Mucosa of stomach (tissue), 1 donor: Measurements from ENCODE around the gene CWC22.
"Not testable (repeated sequence)": the region's sequence is repeated elsewhere in the genome, so short reads cannot be mapped to it uniquely, and the experiment has no call there.

Experiments
- H3K27me3 ChIP-seq: one replicate; pipeline ENCODE4 v1.7.0; 2013; ENCODE audit warnings: mild to moderate bottlenecking, low read length; ENCODE audit not compliant: control insufficient read depth, insufficient read depth
- H3K36me3 ChIP-seq: one replicate; pipeline ENCODE4 v1.7.0; 2013; ENCODE audit warnings: low read length; ENCODE audit not compliant: control insufficient read depth, insufficient read depth
- H3K4me1 ChIP-seq: one replicate; pipeline ENCODE4 v1.7.0; 2013; ENCODE audit warnings: mild to moderate bottlenecking, low read length; ENCODE audit not compliant: control insufficient read depth, insufficient read depth
- H3K4me3 ChIP-seq: one replicate; pipeline ENCODE4 v1.7.0; 2013; ENCODE audit warnings: low read length
- H3K9ac ChIP-seq: one replicate; pipeline ENCODE4 v1.7.0; 2013; ENCODE audit warnings: mild to moderate bottlenecking, low read length, moderate library complexity
- H3K9me3 ChIP-seq: one replicate; pipeline ENCODE4 v1.7.0; 2013; ENCODE audit warnings: mild to moderate bottlenecking, low read length, moderate library complexity; ENCODE audit not compliant: control insufficient read depth
- donor health status: Pancreatic carcinoma.

The CWC22 gene

GRCh38 chr2:179946346-179946745, 60.8 kb downstream of the CWC22 start:
- Histone ChIP-seq H3K36me3 (no peaks in the 10 kb centered on the region), H3K27me3 (no peaks in the 10 kb centered on the region)

GRCh38 chr2:179939259-179939658, 67.8 kb downstream of the CWC22 start:
- no peaks in the 10 kb centered on the region for H3K36me3 ChIP-seq
- no peaks in the 10 kb centered on the region for H3K4me1 ChIP-seq
- no peak overlapping the region for H3K9ac ChIP-seq
- H3K4me3 ChIP-seq = no peak overlapping the region
- H3K27me3 ChIP-seq = no peaks in the 10 kb centered on the region
- no peaks in the 10 kb centered on the region for H3K9me3 ChIP-seq

More at GRCh38 chr2:179946346-179946745, 60.8 kb downstream of the CWC22 start:
- Histone ChIP-seq H3K9me3 (no peaks in the 10 kb centered on the region), H3K4me3 (no peak overlapping the region), H3K4me1 (no peaks in the 10 kb centered on the region), H3K9ac (no peak overlapping the region)

GRCh38 chr2:179938026-179938425, 69.1 kb downstream of the CWC22 start:
- H3K9me3 ChIP-seq = no peaks in the 10 kb centered on the region
- no peaks in the 10 kb centered on the region for H3K36me3 ChIP-seq
- no peak overlapping the region for H3K9ac ChIP-seq
- H3K27me3 ChIP-seq = no peaks in the 10 kb centered on the region
- no peak overlapping the region for H3K4me3 ChIP-seq
- no peaks in the 10 kb centered on the region for H3K4me1 ChIP-seq

- Histone ChIP-seq H3K27me3 (no peaks in the 10 kb centered on the region), H3K9me3 (no peaks in the 10 kb centered on the region), H3K9ac (no peak overlapping the region), H3K4me3 (no peak overlapping the region), H3K36me3 (no peaks in the 10 kb centered on the region), H3K4me1 (no peaks in the 10 kb centered on the region)
These were observed 70.4 kb downstream of the CWC22 start for GRCh38 chr2:179936654-179937053.

- Histone ChIP-seq H3K9ac (no peak overlapping the region), H3K27me3 (no peaks in the 10 kb centered on the region), H3K4me3 (no peak overlapping the region), H3K4me1 (no peaks in the 10 kb centered on the region), H3K36me3 (no peaks in the 10 kb centered on the region), H3K9me3 (no peaks in the 10 kb centered on the region)
These were observed 71.0 kb downstream of the CWC22 start for GRCh38 chr2:179936141-179936540.

GRCh38 chr2:179932786-179933185, 74.3 kb downstream of the CWC22 start:
- no peaks in the 10 kb centered on the region for H3K4me1 ChIP-seq
- no peak overlapping the region for H3K4me3 ChIP-seq
- H3K36me3 ChIP-seq = no peaks in the 10 kb centered on the region
- H3K27me3 ChIP-seq = no peaks in the 10 kb centered on the region
- H3K9me3 ChIP-seq = no peaks in the 10 kb centered on the region
- no peak overlapping the region for H3K9ac ChIP-seq

GRCh38 chr2:179931502-179931901, 75.6 kb downstream of the CWC22 start:
- Histone ChIP-seq H3K27me3 (no peaks in the 10 kb centered on the region), H3K4me1 (no peaks in the 10 kb centered on the region), H3K36me3 (no peaks in the 10 kb centered on the region), H3K9ac (no peak overlapping the region), H3K4me3 (no peak overlapping the region), H3K9me3 (no peaks in the 10 kb centered on the region)

- H3K4me3 ChIP-seq, H3K27me3 ChIP-seq, H3K9ac ChIP-seq, H3K4me1 ChIP-seq, H3K36me3 ChIP-seq, H3K9me3 ChIP-seq: not testable (repeated sequence)
These were observed 77.1 kb downstream of the CWC22 start for GRCh38 chr2:179929997-179930396.

GRCh38 chr2:179927041-179927440, 80.1 kb downstream of the CWC22 start:
- Histone ChIP-seq H3K27me3 (no peaks in the 10 kb centered on the region), H3K4me1 (no peaks in the 10 kb centered on the region), H3K36me3 (no peaks in the 10 kb centered on the region), H3K9me3 (no peaks in the 10 kb centered on the region), H3K4me3 (no peak overlapping the region), H3K9ac (no peak overlapping the region)

GRCh38 chr2:179925713-179926112, 81.4 kb downstream of the CWC22 start:
- no peaks in the 10 kb centered on the region for H3K9me3 ChIP-seq
- H3K4me3 ChIP-seq = no peak overlapping the region
- no peak overlapping the region for H3K9ac ChIP-seq
- H3K27me3 ChIP-seq = no peaks in the 10 kb centered on the region
- no peaks in the 10 kb centered on the region for H3K36me3 ChIP-seq
- H3K4me1 ChIP-seq = no peaks in the 10 kb centered on the region

- Histone ChIP-seq H3K27me3 (no peaks in the 10 kb centered on the region), H3K9me3 (no peaks in the 10 kb centered on the region), H3K9ac (no peak overlapping the region), H3K4me3 (no peak overlapping the region), H3K36me3 (no peaks in the 10 kb centered on the region), H3K4me1 (no peaks in the 10 kb centered on the region)
These were observed 89.8 kb downstream of the CWC22 start for GRCh38 chr2:179917272-179917671.

- H3K9me3 ChIP-seq = no peaks in the 10 kb centered on the region
- no peak overlapping the region for H3K4me3 ChIP-seq
- no peak overlapping the region for H3K9ac ChIP-seq
- H3K27me3 ChIP-seq = no peaks in the 10 kb centered on the region
- no peaks in the 10 kb centered on the region for H3K36me3 ChIP-seq
- no peaks in the 10 kb centered on the region for H3K4me1 ChIP-seq
These were observed 91.6 kb downstream of the CWC22 start for GRCh38 chr2:179915395-179915992.

GRCh38 chr2:179913809-179914208, 93.3 kb downstream of the CWC22 start:
- no peaks in the 10 kb centered on the region for H3K27me3 ChIP-seq
- no peak overlapping the region for H3K9ac ChIP-seq
- H3K4me3 ChIP-seq = no peak overlapping the region
- H3K4me1 ChIP-seq = no peaks in the 10 kb centered on the region
- no peaks in the 10 kb centered on the region for H3K9me3 ChIP-seq
- no peaks in the 10 kb centered on the region for H3K36me3 ChIP-seq
